T-helper 1 cell treated with Interleukin-12 subunit alpha and Interleukin-12 subunit beta and Interleukin-4 antibody, amounts not matched to agents 30 μg/mL and 1 μg/mL, for 36 hours (primary cell): ENCODE data around the gene GNAO1.

Source experiments
- H3K27ac Mint-ChIP-seq: one replicate; pipeline ENCODE4 v1.8.0; 2021; ENCODE audit warnings: mild to moderate bottlenecking, mixed read lengths
- H3K27me3 Mint-ChIP-seq: one replicate; pipeline ENCODE4 v1.8.0; 2021; ENCODE audit warnings: low read depth, mixed read lengths
- H3K36me3 Mint-ChIP-seq: one replicate; pipeline ENCODE4 v1.8.0; 2021; ENCODE audit warnings: low read depth, mixed read lengths
- H3K4me1 Mint-ChIP-seq: one replicate; pipeline ENCODE4 v1.8.0; 2021; ENCODE audit warnings: low read depth, mixed read lengths
- H3K4me3 Mint-ChIP-seq: one replicate; pipeline ENCODE4 v1.8.0; 2021; ENCODE audit warnings: mild to moderate bottlenecking, moderate library complexity, mixed read lengths
- H3K9me3 Mint-ChIP-seq: one replicate; pipeline ENCODE4 v1.8.0; 2021; ENCODE audit warnings: mixed read lengths

GNAO1 gene

DNA sequence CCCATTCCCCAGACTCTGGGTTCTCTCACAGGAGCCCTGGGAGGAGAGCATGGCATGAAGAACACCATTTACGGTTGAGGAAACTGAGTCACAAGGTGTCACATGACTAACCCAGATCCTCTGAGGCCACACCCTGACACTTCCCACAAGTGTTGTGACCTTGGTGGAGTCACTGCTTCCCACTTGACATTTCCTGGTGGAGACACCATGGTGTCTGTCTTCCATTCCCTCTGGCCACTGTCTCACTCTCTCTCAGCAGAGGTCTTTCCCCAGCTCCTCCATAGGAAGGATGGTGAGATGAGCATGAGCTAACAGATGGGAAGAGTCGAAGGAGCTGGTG is 116.2 kb downstream of the GNAO1 start:
- H3K4me1 Mint-ChIP-seq = no peaks in the 10 kb centered on the region
- no peak overlapping the region for H3K4me3 Mint-ChIP-seq
- no peak overlapping the region for H3K27ac Mint-ChIP-seq
- no peaks in the 10 kb centered on the region for H3K36me3 Mint-ChIP-seq
- H3K27me3 Mint-ChIP-seq = peaks cover 11% of the 10 kb centered on the region
- H3K9me3 Mint-ChIP-seq = no peaks in the 10 kb centered on the region

DNA sequence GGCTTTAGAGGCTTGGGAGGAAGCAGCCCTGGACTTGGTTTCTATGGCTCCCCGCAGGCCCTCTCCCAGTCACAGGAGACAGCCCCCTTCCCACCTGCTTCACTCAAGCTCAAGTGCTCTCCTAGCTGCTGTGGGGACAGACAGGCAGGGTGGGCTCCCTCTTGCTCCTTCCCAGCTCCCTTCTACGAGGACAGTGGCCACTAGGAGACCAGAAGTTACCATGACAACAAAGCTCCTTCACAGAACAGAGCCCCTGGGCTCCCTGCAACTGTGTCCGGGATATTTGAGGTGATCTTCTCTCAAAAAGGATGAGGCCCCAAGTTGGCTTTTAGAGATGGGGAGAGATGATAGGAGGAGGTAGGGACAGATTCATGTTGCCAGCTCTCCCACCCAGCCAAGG is 117.7 kb downstream of the GNAO1 start:
- Mint-ChIP-seq H3K27ac (no peak overlapping the region), H3K4me3 (no peak overlapping the region), H3K27me3 (peaks cover 11% of the 10 kb centered on the region), H3K9me3 (no peaks in the 10 kb centered on the region), H3K4me1 (no peaks in the 10 kb centered on the region), H3K36me3 (no peaks in the 10 kb centered on the region)

DNA sequence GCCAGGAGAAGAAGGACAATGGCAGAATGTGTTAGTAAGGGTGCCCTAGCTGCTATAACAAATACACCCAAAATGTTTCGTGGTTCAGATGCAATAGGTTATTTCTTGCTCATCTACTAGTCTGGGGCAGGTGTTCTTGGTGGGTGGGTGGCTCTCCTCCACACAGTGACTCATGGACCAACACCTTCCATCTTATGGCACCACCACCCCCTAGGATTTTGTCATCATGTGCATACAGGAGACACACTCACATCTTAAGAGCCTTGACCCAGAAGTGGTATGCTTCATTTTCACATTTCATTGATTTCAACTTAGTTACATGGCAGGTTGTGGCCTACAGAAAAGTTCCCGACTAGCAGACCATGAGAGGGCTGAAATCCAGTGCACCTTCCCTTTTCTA is 119.4 kb downstream of the GNAO1 start:
- H3K9me3 Mint-ChIP-seq = no peaks in the 10 kb centered on the region
- H3K36me3 Mint-ChIP-seq = no peaks in the 10 kb centered on the region
- peaks cover 4% of the 10 kb centered on the region for H3K27me3 Mint-ChIP-seq
- H3K4me3 Mint-ChIP-seq = no peak overlapping the region
- H3K4me1 Mint-ChIP-seq = no peaks in the 10 kb centered on the region
- no peak overlapping the region for H3K27ac Mint-ChIP-seq

DNA sequence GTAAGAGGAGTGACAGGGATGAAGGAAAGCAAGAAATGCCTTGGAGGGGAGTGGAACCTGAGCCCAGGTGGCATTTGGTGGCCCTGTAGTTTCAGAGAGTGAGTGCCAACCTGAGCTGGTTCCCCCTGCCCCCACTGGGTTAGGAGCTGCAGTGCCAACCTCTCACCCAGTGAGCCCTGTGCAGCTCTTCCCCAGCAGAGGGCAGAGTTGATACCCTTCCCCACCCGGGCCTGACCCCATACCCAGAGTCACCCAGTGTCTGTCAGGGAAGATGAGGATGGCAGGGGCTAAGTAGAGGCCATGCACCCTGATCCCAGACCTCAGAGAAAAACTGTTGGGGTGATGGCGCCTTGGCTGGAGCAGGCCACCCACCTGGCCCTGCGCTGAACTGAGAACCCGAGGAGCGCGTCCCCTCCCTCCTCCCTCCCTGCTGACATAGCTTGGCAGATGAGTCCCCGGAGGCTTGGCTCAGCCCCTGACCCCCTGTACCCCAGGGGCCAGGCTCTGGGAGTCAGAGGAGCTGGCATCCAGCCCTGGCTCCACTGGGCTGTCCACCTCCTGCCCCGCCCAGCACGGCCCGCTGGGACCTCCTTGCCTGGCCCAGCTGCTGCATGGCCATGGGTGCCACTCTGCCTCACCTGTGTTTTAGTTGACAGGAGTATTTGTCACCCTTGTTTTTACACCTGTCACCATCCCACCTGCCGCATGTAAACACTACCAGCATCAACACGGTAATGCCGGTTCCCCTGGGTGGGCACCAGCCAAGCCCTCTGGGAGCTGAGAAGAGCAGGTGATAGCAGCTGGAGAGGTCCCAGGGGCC is 120.1 kb downstream of the GNAO1 start:
- Mint-ChIP-seq H3K9me3 (no peaks in the 10 kb centered on the region), H3K4me3 (no peak overlapping the region), H3K27me3 (peaks cover 4% of the 10 kb centered on the region), H3K4me1 (no peaks in the 10 kb centered on the region), H3K36me3 (no peaks in the 10 kb centered on the region), H3K27ac (no peak overlapping the region)

DNA sequence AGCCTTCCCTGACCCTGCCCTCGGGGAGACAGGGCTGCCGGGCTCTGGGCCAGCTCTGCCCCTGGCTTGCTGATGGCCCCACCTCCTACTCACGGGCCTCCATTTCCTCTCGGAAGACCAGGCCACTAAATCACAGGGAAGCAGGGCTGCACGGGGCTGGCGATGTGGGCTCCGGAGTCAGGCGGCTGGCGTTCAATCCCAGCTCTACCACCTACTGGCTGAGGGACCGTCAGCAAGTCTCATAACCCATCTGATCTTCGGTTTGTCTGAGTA is 120.7 kb downstream of the GNAO1 start:
- H3K9me3 Mint-ChIP-seq = no peaks in the 10 kb centered on the region
- no peak overlapping the region for H3K4me3 Mint-ChIP-seq
- H3K4me1 Mint-ChIP-seq = no peaks in the 10 kb centered on the region
- no peak overlapping the region for H3K27ac Mint-ChIP-seq
- H3K27me3 Mint-ChIP-seq = peaks cover 4% of the 10 kb centered on the region
- H3K36me3 Mint-ChIP-seq = no peaks in the 10 kb centered on the region

DNA sequence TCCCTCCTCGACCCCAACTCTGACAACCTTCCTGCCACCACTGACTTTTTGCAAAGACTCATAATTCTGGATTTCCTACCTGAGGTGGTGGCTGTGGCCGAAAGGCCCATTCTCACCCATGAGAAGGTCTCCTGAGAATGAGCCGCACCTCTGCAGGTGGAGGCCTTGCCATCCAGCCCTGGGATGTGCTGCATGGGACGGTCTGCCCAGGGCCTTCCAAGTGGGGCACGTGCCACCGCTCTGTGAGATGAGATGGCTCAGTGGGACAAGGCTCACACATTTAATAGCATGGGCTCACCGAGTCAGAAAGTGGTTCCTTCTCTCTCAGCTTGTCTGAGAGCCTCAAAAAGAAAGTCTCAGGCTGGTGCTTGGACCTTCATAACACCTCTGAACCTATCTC is 121.3 kb downstream of the GNAO1 start:
- H3K4me1 Mint-ChIP-seq = no peaks in the 10 kb centered on the region
- no peaks in the 10 kb centered on the region for H3K9me3 Mint-ChIP-seq
- H3K27ac Mint-ChIP-seq = no peak overlapping the region
- peaks cover 10% of the 10 kb centered on the region for H3K27me3 Mint-ChIP-seq
- no peak overlapping the region for H3K4me3 Mint-ChIP-seq
- H3K36me3 Mint-ChIP-seq = no peaks in the 10 kb centered on the region

DNA sequence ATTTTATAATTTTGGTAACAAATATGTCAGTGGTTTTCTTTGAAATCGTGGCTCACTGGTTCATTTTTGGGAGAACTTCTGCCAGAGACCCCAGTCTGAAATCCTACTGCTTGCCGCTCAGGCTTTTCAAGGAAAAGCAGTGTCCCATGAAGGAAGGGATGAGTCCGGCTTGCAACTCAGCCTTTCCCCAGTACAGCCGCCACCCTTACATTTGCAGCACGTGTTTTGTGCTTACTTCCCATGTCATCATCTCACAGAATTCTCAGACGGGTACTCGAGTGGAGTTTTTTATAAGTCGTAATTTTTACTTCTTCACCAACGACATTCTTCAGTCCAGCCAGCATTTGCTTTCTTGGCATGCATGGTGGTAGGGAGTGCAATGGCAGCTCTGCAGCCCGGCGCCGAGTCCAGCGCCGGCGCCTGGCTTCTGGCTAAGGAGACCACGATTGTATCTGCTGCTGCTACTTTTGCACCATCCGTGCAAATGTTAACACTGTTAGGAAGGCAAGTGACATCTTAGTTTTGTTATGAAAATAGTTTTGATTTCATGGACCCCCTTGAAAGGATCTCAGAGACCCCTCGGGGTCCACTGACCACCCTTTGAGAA is 123.1 kb downstream of the GNAO1 start:
- H3K4me1 Mint-ChIP-seq = no peaks in the 10 kb centered on the region
- H3K36me3 Mint-ChIP-seq = no peaks in the 10 kb centered on the region
- H3K9me3 Mint-ChIP-seq = no peaks in the 10 kb centered on the region
- H3K27ac Mint-ChIP-seq = no peak overlapping the region
- H3K27me3 Mint-ChIP-seq = peaks cover 10% of the 10 kb centered on the region
- H3K4me3 Mint-ChIP-seq = no peak overlapping the region

DNA sequence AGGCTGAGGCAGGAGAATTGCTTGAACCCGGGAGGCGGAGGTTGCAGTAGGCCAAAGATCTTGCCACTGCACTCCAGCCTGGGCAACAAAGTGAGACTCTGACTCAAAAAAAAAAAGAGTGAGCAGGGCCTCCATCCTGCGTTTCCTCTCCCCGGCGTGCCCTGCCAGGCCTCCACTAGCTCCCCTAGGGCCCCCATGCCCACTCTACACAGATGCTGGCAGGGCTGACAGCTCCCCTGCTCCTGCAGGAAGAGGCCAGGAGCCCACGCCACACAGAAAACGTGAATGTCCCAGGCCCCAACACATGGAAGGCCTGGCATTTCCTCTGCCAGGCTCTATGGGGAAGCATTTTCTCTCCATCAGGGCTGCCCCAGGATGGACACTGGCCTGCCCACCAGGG is 124.7 kb downstream of the GNAO1 start:
- no peaks in the 10 kb centered on the region for H3K4me1 Mint-ChIP-seq
- H3K27me3 Mint-ChIP-seq = peaks cover 10% of the 10 kb centered on the region
- no peak overlapping the region for H3K4me3 Mint-ChIP-seq
- H3K27ac Mint-ChIP-seq = no peak overlapping the region
- H3K36me3 Mint-ChIP-seq = no peaks in the 10 kb centered on the region
- H3K9me3 Mint-ChIP-seq = no peaks in the 10 kb centered on the region

DNA sequence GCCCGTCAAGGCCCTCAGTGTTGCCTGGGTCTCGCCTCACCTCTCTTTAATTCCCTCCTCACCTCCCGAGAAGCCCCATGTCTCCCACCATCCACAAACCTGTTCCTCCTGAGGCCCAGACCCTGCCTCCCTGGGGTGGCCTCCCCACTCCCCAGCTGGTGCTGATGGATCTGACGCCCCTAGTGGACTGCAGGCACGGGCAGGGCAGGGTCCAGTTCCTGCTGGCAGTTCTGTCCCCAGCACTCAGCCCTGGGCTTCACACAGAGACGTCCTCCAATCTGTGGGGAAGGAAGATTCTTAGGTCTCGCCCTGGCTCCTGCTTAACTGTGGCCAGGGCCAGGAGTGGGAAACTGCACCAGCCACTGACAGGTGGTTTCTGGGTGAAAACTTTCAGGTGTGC is 125.3 kb downstream of the GNAO1 start:
- Mint-ChIP-seq H3K27me3 (peaks cover 10% of the 10 kb centered on the region), H3K4me3 (no peak overlapping the region), H3K9me3 (no peaks in the 10 kb centered on the region), H3K4me1 (no peaks in the 10 kb centered on the region), H3K27ac (no peak overlapping the region), H3K36me3 (no peaks in the 10 kb centered on the region)

DNA sequence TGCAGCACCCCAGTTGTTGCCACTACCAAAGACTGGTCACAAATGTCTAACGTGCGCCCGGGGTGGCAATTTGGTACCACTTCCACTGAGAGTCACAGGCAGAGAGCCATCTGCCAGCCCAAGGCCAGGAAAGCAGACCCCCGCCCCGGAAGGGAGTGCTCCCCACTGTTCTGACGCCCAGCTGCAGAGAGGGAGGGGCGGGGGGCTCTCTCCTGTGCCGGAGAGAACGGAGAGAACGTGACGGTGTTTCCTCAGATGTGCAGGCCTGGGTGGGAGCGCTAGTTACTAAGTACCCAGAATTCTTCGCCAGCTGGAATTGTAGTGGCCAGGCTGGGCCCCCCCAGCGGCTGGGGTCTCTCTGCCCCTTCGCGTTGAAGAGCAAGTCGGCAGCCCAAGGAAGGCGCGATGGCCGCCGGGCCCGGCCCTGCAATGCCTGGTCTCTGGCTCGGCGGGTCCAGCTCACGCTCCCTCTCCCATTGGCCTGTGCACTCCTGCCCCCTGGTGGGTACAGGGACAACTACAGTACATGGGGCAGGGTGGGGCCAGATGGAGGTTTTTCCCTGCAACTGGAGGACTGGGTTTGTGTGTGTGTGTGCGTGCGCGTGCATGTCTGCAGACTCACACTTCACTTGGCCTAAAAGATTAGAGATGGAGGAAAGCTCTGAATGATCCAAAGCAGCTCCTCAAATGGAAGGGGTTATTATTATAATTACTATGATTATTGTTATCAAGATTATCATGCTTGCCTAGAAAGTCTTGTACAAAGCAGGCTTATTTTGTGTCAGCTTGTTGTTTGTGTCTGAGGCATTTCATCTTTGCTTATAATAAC is 126.9 kb downstream of the GNAO1 start:
- Mint-ChIP-seq H3K27me3 (peaks cover 10% of the 10 kb centered on the region), H3K4me3 (no peak overlapping the region), H3K36me3 (no peaks in the 10 kb centered on the region), H3K27ac (no peak overlapping the region), H3K9me3 (no peaks in the 10 kb centered on the region), H3K4me1 (no peaks in the 10 kb centered on the region)

DNA sequence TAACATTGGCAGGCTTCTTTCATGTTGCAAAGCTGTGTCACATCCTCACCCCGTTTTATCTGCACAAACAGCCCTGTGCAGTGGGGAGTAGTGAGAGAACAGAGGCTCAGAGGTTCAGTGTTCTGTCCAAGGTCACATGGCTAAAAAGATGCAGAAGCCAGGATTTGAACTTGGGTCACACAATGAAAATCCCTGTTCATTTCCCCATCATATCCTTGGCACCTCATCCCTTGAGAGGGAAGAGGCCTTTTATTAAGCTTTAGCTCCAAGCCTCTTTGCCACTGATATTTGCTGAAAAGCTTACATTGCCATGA is 127.5 kb downstream of the GNAO1 start:
- Mint-ChIP-seq H3K36me3 (no peaks in the 10 kb centered on the region), H3K4me1 (no peaks in the 10 kb centered on the region), H3K27ac (no peak overlapping the region), H3K27me3 (peaks cover 10% of the 10 kb centered on the region), H3K9me3 (no peaks in the 10 kb centered on the region), H3K4me3 (no peak overlapping the region)

DNA sequence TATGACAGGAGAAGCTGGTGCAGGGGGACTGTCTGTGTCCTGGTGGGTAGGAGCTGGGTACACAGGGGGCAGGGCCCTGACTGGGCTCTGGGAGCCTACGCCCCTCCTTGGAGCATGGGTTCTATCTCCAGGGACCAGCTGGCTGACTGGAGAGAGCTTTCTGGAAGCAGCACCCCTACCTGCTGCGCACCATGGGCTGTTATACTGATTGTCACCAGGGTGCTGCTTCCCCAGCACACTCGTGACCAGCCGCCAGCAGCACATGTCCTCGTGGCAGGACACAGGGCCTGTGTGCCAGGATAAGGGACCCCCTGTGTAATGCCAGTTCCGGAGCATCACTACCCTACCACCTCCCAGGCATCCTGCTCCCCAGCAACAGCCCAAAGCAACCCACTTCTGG is 128.1 kb downstream of the GNAO1 start:
- H3K4me3 Mint-ChIP-seq = no peak overlapping the region
- no peaks in the 10 kb centered on the region for H3K9me3 Mint-ChIP-seq
- no peak overlapping the region for H3K27ac Mint-ChIP-seq
- H3K4me1 Mint-ChIP-seq = no peaks in the 10 kb centered on the region
- H3K36me3 Mint-ChIP-seq = no peaks in the 10 kb centered on the region
- peaks cover 10% of the 10 kb centered on the region for H3K27me3 Mint-ChIP-seq

DNA sequence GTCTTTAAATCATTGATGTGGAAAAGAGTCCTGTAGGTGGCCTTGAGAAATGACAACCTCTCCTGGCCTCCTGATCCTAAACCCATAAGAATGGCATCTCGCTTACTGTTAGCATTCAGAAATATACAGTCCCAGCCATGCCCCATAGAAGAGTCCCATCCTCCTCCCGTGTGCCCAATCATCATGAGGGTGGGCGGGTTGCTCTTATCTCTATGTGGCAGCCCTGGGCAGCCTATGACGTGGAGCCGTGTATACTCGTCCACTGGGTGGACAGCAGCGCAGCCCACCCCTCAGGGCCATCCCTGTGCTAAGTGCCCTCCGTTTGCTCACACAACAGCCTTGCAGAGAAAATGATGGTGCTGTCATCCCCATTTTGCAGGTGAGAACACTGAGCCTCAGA is 128.8 kb downstream of the GNAO1 start:
- no peaks in the 10 kb centered on the region for H3K36me3 Mint-ChIP-seq
- H3K27ac Mint-ChIP-seq = no peak overlapping the region
- H3K9me3 Mint-ChIP-seq = no peaks in the 10 kb centered on the region
- H3K4me3 Mint-ChIP-seq = no peak overlapping the region
- H3K27me3 Mint-ChIP-seq = peaks cover 10% of the 10 kb centered on the region
- H3K4me1 Mint-ChIP-seq = no peaks in the 10 kb centered on the region

DNA sequence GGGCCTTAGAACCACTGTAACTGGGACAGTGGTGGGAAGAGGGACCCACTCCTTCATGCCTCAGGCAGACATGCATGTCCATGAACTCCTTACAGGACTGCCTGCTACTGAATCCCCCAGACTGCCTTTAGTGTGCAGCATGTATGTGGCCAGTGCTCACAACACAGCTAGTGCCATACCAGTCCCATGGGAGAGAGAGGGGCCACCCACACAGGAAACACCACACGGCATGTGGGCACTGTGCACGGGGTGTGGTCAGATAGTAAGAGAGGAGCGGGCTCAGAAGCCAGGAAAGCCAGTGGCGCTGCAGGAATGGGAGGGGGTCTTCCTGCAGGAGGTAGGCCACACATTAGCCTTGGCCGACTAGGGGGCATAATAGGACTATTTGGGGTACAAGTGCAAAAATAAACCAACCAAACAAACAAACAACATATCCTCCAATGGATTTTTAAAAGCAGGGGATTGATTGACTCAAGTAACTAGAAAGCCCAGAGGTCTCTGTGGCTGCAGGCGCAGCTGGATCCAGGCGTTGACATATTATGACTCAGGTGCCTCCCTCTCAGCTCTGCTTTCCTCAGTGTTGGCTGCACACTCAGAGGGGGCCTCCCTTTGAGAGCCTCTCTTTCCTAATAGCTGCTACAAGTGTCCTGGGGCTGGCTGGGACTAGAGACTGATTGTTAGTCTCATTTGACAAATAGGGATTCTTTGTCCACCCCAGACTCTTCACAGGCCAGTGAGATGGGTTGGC is 129.7 kb downstream of the GNAO1 start:
- no peak overlapping the region for H3K4me3 Mint-ChIP-seq
- H3K4me1 Mint-ChIP-seq = no peaks in the 10 kb centered on the region
- peaks cover 10% of the 10 kb centered on the region for H3K27me3 Mint-ChIP-seq
- no peaks in the 10 kb centered on the region for H3K36me3 Mint-ChIP-seq
- H3K27ac Mint-ChIP-seq = no peak overlapping the region
- no peaks in the 10 kb centered on the region for H3K9me3 Mint-ChIP-seq

DNA sequence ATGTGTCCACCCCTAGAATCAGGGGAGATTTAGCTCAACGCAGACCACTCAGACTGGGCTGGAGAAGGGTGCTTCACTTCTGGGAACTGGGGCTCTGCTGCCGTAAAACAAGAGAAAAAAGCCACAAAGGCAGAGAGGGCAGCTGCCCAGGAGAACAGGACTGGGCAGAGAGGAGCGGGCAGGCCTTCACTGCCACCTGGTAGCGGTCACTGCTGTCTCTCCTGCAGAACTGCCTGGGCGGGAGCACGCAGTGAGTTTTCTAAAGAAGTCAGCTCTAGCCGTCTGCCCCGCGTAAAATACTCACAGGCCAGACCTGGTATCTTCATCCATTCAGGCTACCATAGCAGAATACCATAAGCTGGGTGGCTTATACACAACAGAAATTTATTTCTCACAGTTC is 130.3 kb downstream of the GNAO1 start:
- Mint-ChIP-seq H3K27ac (no peak overlapping the region), H3K9me3 (no peaks in the 10 kb centered on the region), H3K36me3 (no peaks in the 10 kb centered on the region)

More for the DNA sequence above, 130.3 kb downstream of the GNAO1 start:
- no peaks in the 10 kb centered on the region for H3K4me1 Mint-ChIP-seq
- H3K27me3 Mint-ChIP-seq = peaks cover 10% of the 10 kb centered on the region
- no peak overlapping the region for H3K4me3 Mint-ChIP-seq
